Activated naive CD8-positive, alpha-beta T cell treated with anti-CD3 and anti-CD28 coated beads for 36 hours (primary cell): ENCODE measurements around the gene AKR1C2. TPM values are rescaled to one million over a fixed set of nuclear protein-coding genes. Genes with fewer than 3 reads are reported as not detected.
"Not testable (repeated sequence)": the region's sequence is repeated elsewhere in the genome, so short reads cannot be mapped to it uniquely, and the experiment has no call there.

Source experiments
- DNase-seq: peaks from one replicate; pipeline ENCODE4 v3.0.0; 2021
- H3K27ac Mint-ChIP-seq: one replicate; pipeline ENCODE4 v1.8.0; 2022; ENCODE audit warnings: mild to moderate bottlenecking, moderate library complexity, mixed read lengths
- H3K27me3 Mint-ChIP-seq: one replicate; pipeline ENCODE4 v1.8.0; 2022; ENCODE audit warnings: mild to moderate bottlenecking, mixed read lengths
- H3K36me3 Mint-ChIP-seq: one replicate; pipeline ENCODE4 v1.8.0; 2021; ENCODE audit warnings: mild to moderate bottlenecking, mixed read lengths
- H3K4me1 Mint-ChIP-seq: one replicate; pipeline ENCODE4 v1.8.0; 2021; ENCODE audit warnings: mixed read lengths
- H3K4me3 Mint-ChIP-seq: one replicate; pipeline ENCODE4 v1.8.0; 2022; ENCODE audit warnings: mild to moderate bottlenecking, moderate library complexity, mixed read lengths
- H3K9me3 Mint-ChIP-seq: one replicate; pipeline ENCODE4 v1.8.0; 2022; ENCODE audit warnings: mixed read lengths
- total RNA-seq, 2 experiments: library from RNA; stranded (reverse); gene quantifications; one replicate each; pipeline ENCODE4 v1.2.3, GENCODE V29; 2021

AKR1C2 gene
- not detected for total RNA-seq

GRCh38 chr10:5003127-5004029, at the start of gene AKR1C2:
Gene AKR1C2 (minus strand): TSS chr10:5003857. CDS start chr10:5003835, 22 bp downstream.
- not testable (repeated sequence) for H3K27ac Mint-ChIP-seq, H3K9me3 Mint-ChIP-seq, H3K27me3 Mint-ChIP-seq, DNase-seq, H3K4me1 Mint-ChIP-seq, H3K4me3 Mint-ChIP-seq, H3K36me3 Mint-ChIP-seq

GRCh38 chr10:5052951-5053500, 49.4 kb upstream of the AKR1C2 start:
- not testable (repeated sequence) for H3K4me3 Mint-ChIP-seq, H3K4me1 Mint-ChIP-seq, H3K27me3 Mint-ChIP-seq, H3K36me3 Mint-ChIP-seq, DNase-seq, H3K27ac Mint-ChIP-seq, H3K9me3 Mint-ChIP-seq

- H3K9me3 Mint-ChIP-seq = no peaks in the 10 kb centered on the region
- H3K4me1 Mint-ChIP-seq = no peaks in the 10 kb centered on the region
- H3K27me3 Mint-ChIP-seq = no peaks in the 10 kb centered on the region
Observed at GRCh38 chr10:5047912-5048628, 44.4 kb upstream of the AKR1C2 start.

GRCh38 chr10:5047055-5047454, 43.4 kb upstream of the AKR1C2 start:
- not testable (repeated sequence) for DNase-seq, H3K9me3 Mint-ChIP-seq, H3K4me1 Mint-ChIP-seq, H3K27ac Mint-ChIP-seq, H3K4me3 Mint-ChIP-seq, H3K36me3 Mint-ChIP-seq, H3K27me3 Mint-ChIP-seq

More at GRCh38 chr10:5047912-5048628, 44.4 kb upstream of the AKR1C2 start:
- DNase-seq = no peak
- Mint-ChIP-seq H3K27ac (no peak overlapping the region), H3K36me3 (no peaks in the 10 kb centered on the region), H3K4me3 (no peak overlapping the region)

GRCh38 chr10:5046410-5046809, 42.8 kb upstream of the AKR1C2 start:
- Mint-ChIP-seq H3K4me3 (no peak overlapping the region), H3K36me3 (no peaks in the 10 kb centered on the region), H3K4me1 (no peaks in the 10 kb centered on the region), H3K9me3 (no peaks in the 10 kb centered on the region), H3K27me3 (no peaks in the 10 kb centered on the region), H3K27ac (no peak overlapping the region)
- DNase-seq = no peak

GRCh38 chr10:5045095-5045494, 41.4 kb upstream of the AKR1C2 start:
- H3K27me3 Mint-ChIP-seq = no peaks in the 10 kb centered on the region
- no peak for DNase-seq
- no peak overlapping the region for H3K4me3 Mint-ChIP-seq
- no peaks in the 10 kb centered on the region for H3K9me3 Mint-ChIP-seq
- H3K27ac Mint-ChIP-seq = no peak overlapping the region
- no peaks in the 10 kb centered on the region for H3K36me3 Mint-ChIP-seq
- H3K4me1 Mint-ChIP-seq = no peaks in the 10 kb centered on the region

GRCh38 chr10:5043716-5044115, 40.1 kb upstream of the AKR1C2 start:
- Mint-ChIP-seq H3K4me3 (no peak overlapping the region), H3K27ac (no peak overlapping the region), H3K4me1 (no peaks in the 10 kb centered on the region), H3K36me3 (no peaks in the 10 kb centered on the region), H3K9me3 (no peaks in the 10 kb centered on the region), H3K27me3 (no peaks in the 10 kb centered on the region)
- DNase-seq = no peak

GRCh38 chr10:5042922-5043321, 39.3 kb upstream of the AKR1C2 start:
- H3K27ac Mint-ChIP-seq = no peak overlapping the region
- H3K27me3 Mint-ChIP-seq = no peaks in the 10 kb centered on the region
- no peak for DNase-seq
- H3K4me3 Mint-ChIP-seq = no peak overlapping the region
- H3K36me3 Mint-ChIP-seq = no peaks in the 10 kb centered on the region
- H3K4me1 Mint-ChIP-seq = no peaks in the 10 kb centered on the region
- no peaks in the 10 kb centered on the region for H3K9me3 Mint-ChIP-seq

GRCh38 chr10:5041471-5042023, 37.9 kb upstream of the AKR1C2 start:
- no peaks in the 10 kb centered on the region for H3K36me3 Mint-ChIP-seq
- no peaks in the 10 kb centered on the region for H3K27me3 Mint-ChIP-seq
- no peak for DNase-seq
- H3K27ac Mint-ChIP-seq = no peak overlapping the region
- H3K9me3 Mint-ChIP-seq = no peaks in the 10 kb centered on the region
- H3K4me1 Mint-ChIP-seq = no peaks in the 10 kb centered on the region
- no peak overlapping the region for H3K4me3 Mint-ChIP-seq

GRCh38 chr10:5040781-5041470, 37.3 kb upstream of the AKR1C2 start:
- Mint-ChIP-seq H3K36me3 (no peaks in the 10 kb centered on the region), H3K9me3 (no peaks in the 10 kb centered on the region), H3K27me3 (no peaks in the 10 kb centered on the region), H3K27ac (no peak overlapping the region), H3K4me1 (no peaks in the 10 kb centered on the region), H3K4me3 (no peak overlapping the region)
- no peak for DNase-seq

- H3K4me3 Mint-ChIP-seq = no peak overlapping the region
- H3K27me3 Mint-ChIP-seq = no peaks in the 10 kb centered on the region
- no peaks in the 10 kb centered on the region for H3K4me1 Mint-ChIP-seq
- H3K36me3 Mint-ChIP-seq = no peaks in the 10 kb centered on the region
- no peak overlapping the region for H3K27ac Mint-ChIP-seq
- no peaks in the 10 kb centered on the region for H3K9me3 Mint-ChIP-seq
- DNase-seq = no peak
Observed at GRCh38 chr10:5040010-5040673, 36.5 kb upstream of the AKR1C2 start.

- H3K36me3 Mint-ChIP-seq = peaks cover 1% of the 10 kb centered on the region
- no peaks in the 10 kb centered on the region for H3K4me1 Mint-ChIP-seq
- H3K27ac Mint-ChIP-seq = no peak overlapping the region
- DNase-seq = no peak
- H3K4me3 Mint-ChIP-seq = no peak overlapping the region
- H3K27me3 Mint-ChIP-seq = no peaks in the 10 kb centered on the region
- peaks cover 2% of the 10 kb centered on the region for H3K9me3 Mint-ChIP-seq
Observed at GRCh38 chr10:5038733-5039132, 35.1 kb upstream of the AKR1C2 start.

GRCh38 chr10:5038101-5038500, 34.4 kb upstream of the AKR1C2 start:
- peaks cover 2% of the 10 kb centered on the region for H3K36me3 Mint-ChIP-seq
- no peak overlapping the region for H3K27ac Mint-ChIP-seq
- H3K27me3 Mint-ChIP-seq = no peaks in the 10 kb centered on the region
- H3K4me3 Mint-ChIP-seq = no peak overlapping the region
- no peak for DNase-seq
- H3K4me1 Mint-ChIP-seq = no peaks in the 10 kb centered on the region
- H3K9me3 Mint-ChIP-seq = peaks cover 3% of the 10 kb centered on the region

GRCh38 chr10:5036511-5036910, 32.9 kb upstream of the AKR1C2 start:
- no peak overlapping the region for H3K27ac Mint-ChIP-seq
- peaks cover 7% of the 10 kb centered on the region for H3K9me3 Mint-ChIP-seq
- no peaks in the 10 kb centered on the region for H3K4me1 Mint-ChIP-seq
- DNase-seq = no peak
- no peak overlapping the region for H3K4me3 Mint-ChIP-seq
- H3K27me3 Mint-ChIP-seq = no peaks in the 10 kb centered on the region
- peaks cover 4% of the 10 kb centered on the region for H3K36me3 Mint-ChIP-seq
